HG03571 (cell line): ENCODE data around the gene CALM3.
"Not testable (repeated sequence)": the region's sequence is repeated elsewhere in the genome, so short reads cannot be mapped to it uniquely, and the experiment has no call there.

Experiments used
- ATAC-seq: cut with Tn5 transposase; IDR thresholded peaks from one replicate; pipeline ENCODE4 v1.9.1; 2021; ENCODE audit not compliant: unreplicated experiment

Gene CALM3

DNA sequence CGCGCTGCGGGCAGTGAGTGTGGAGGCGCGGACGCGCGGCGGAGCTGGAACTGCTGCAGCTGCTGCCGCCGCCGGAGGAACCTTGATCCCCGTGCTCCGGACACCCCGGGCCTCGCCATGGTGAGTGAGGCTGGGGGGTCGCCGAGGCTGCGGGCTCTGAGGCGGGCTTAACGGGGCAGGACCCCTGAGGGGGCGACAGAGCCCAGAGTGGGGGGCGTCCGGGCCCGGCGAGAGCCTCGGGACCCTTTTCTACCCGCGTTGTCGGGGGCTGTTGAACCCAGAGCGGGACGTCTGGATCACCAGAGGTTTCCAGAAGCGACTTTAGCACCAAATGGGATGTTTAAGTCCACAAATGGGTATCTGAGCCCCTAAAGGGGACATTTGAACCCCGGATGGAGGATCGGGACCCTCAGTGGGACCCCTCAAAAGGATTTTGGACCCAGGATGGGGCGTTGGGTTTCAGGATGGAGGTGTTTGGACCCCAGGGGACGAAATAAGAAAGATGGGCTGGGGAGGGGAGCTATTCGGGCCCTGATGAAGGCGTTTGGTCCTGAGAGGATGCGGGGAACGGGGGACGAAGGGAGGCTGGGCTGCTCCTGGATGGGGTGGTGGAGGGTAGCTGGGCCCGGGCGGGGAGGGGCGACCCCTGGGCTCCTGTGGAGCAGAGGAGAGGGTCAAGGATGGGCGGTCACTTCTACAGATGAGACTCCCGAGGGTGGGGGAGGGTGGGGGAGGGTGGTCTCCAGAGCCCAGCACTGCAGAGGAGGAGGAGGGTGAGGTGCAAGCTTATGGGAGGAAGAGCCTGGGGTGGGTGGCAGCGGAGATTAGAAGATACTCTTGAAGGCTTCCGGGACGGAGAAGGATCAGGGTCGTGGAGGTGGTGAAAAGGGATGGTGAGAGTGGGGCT lies at the start of gene CALM3:
Gene CALM3 (plus strand): TSS at position 13 of the 907 bp plus-strand sequence. CDS start 105 bp downstream, at position 118.
- no peak for ATAC-seq

DNA sequence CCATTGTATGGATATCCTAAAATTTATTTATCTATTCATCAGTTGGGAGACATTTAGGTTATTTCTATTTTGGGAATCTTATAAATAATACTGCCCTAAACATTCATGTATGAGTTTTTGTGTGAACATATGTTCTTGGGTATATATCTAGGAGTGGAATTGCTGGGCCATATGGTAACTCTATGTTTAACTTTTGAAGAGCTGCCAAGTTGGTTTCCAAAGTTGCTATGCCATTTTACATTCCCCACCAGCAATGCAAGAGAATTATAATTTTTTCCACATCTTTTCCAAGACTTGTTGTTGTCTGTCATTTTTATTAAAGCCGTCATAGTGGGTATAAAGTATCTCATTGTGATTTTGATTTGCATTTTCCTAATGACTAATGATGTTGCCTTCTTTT lies 48.2 kb upstream of the CALM3 start:
- ATAC-seq, result no peak

GRCh38 chr19:46554161-46554560 lies 47.0 kb upstream of the CALM3 start:
- no peak for ATAC-seq

GRCh38 chr19:46555628-46556280 lies 45.4 kb upstream of the CALM3 start:
- ATAC-seq, result no peak

- ATAC-seq, result not testable (repeated sequence)
Measured at GRCh38 chr19:46556471-46556870, 44.7 kb upstream of the CALM3 start.

- no peak for ATAC-seq
Measured at GRCh38 chr19:46559203-46559602, 41.9 kb upstream of the CALM3 start.

DNA sequence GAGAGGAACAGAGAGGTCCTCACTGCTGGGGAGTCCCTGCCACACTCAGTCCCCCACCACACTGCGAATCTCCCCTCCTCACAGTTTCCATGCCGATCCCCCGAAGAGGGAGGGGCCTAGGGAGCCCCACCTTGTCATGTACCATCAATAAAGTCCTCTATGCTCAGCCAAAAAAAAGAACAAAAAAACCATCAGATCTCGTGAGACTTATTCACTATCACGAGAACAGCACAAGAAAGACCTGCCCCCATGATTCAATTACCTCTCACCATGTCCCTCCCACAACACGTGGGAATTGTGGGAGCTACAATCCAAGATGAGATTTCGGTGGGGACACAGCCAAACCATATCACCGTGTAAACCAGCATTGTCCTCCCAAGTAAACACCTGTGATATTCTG lies 41.5 kb upstream of the CALM3 start:
- not testable (repeated sequence) for ATAC-seq

GRCh38 chr19:46564701-46565100 lies 36.4 kb upstream of the CALM3 start:
- ATAC-seq, result no peak

- ATAC-seq, result no peak
Measured at GRCh38 chr19:46571495-46571894, 29.6 kb upstream of the CALM3 start.

GRCh38 chr19:46573679-46574498 lies 27.2 kb upstream of the CALM3 start:
- ATAC-seq, result no peak

- ATAC-seq, result no peak
Measured at GRCh38 chr19:46574533-46574932, 26.6 kb upstream of the CALM3 start.

- ATAC-seq, result no peak
Measured at GRCh38 chr19:46578450-46578849, 22.7 kb upstream of the CALM3 start.

- ATAC-seq, result no peak
Measured at GRCh38 chr19:46579361-46579879, 21.7 kb upstream of the CALM3 start.

- no peak for ATAC-seq
Measured at GRCh38 chr19:46580247-46580646, 20.9 kb upstream of the CALM3 start.

GRCh38 chr19:46585539-46585938 lies 15.6 kb upstream of the CALM3 start:
- ATAC-seq, result no peak

DNA sequence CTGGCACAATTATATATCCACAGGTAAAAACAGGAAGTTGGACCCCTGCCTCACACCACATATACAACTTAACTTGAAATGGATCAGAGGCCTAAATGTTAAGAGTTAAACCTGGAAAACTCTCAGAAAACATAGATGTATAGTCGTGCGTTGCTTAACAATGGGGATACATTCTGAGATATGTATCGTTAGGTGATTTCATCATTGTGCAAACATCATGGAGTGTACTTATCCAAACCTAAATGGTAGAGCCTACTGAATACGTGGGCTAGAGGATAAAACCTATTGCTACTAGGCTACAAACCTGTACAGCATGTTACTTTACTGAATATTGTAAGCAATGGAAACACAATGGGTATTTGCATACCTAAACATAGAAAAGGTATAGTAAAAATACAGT lies 14.8 kb upstream of the CALM3 start:
- ATAC-seq, result no peak

GRCh38 chr19:46587861-46588260 lies 13.3 kb upstream of the CALM3 start:
- ATAC-seq, result no peak

DNA sequence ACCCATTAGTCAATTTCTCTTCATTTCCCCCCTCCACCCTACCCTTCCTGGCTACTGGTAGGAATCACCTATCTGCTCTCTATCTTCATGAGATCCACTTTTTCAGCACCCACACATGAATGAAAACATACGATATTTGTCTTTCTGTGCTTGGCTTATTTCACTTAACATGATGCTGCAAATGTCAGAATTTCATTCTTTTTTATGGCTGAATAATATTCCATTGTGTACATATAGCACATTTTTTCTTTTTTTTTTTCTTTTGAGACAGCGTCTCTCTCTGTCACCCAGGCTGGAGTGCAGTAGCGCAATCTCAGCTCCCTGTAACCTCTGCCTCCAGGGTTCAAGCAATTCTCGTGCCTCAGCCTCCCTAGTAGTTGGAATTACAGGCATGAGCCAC lies 9.9 kb upstream of the CALM3 start:
- no peak for ATAC-seq

- no peak for ATAC-seq
Measured at GRCh38 chr19:46591870-46592269, 9.3 kb upstream of the CALM3 start.

DNA sequence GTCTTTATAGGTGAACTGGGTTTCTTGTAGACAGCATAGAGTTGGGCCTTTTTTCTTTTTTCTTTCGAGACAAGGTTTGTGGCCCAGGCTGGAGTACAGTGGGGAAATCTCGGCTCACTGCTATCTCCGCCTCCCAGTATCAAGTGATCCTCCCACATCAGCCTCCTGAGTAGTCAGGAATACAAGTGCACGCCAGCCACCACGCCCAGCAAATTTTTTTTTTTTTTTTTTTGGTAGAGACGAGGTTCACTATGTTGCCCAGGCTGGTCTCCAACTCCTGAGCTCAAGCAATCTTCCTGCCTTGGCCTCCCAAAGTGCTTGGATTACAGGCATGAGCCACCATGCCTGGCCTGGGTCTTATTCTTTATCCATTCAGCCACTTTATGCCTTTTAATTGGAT lies 5.1 kb upstream of the CALM3 start:
- ATAC-seq, result no peak

DNA sequence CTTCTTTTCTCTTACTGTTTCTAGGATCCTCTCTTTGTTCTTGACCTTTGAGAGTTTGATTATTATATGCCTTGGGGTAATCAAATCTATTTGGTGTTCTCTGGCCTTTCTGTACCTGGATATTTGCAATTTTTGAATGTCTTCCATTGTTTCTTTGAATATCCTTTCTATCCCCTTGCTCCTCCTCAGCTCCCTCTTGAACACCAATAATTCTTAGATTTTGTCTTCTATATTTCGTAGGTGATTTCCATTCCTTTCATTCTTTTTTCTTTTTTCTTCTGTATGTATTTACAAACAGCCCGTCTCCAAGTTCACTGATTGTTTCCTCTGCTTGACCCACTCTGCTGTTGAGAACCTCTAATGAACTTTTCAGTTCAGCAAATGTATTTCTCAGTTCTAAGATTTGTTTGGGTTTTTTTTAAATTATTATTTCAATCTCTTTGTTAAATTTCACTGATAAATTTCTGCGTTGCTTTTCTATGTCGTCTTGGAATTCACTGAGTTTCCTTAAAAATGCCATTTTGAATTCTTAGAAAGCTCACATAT lies 2.7 kb upstream of the CALM3 start:
- ATAC-seq, result no peak
